HG03558 (cell line): ENCODE measurements around the gene KIF26A.

Source experiments
- ATAC-seq: cut with Tn5 transposase; IDR thresholded peaks from one replicate; pipeline ENCODE4 v1.9.1; 2021; ENCODE audit warnings: moderate number of reproducible peaks; ENCODE audit not compliant: unreplicated experiment; ENCODE audit errors: extremely low read depth

The KIF26A gene

GRCh38 chr14:104100171-104101085, 38.0 kb upstream of the KIF26A start:
- ATAC-seq, result no peak

- no peak for ATAC-seq
Measured at GRCh38 chr14:104101086-104101621, 37.2 kb upstream of the KIF26A start.

GRCh38 chr14:104101651-104102281, 36.6 kb upstream of the KIF26A start:
- ATAC-seq, result no peak

GRCh38 chr14:104102282-104102914, 36.0 kb upstream of the KIF26A start:
- ATAC-seq, result no peak

GRCh38 chr14:104103061-104103445, 35.3 kb upstream of the KIF26A start:
- no peak for ATAC-seq

GRCh38 chr14:104103446-104104075, 34.8 kb upstream of the KIF26A start:
- ATAC-seq, result no peak

GRCh38 chr14:104104076-104104901, 34.1 kb upstream of the KIF26A start:
- ATAC-seq, result no peak

- no peak for ATAC-seq
Measured at GRCh38 chr14:104105071-104105821, 33.1 kb upstream of the KIF26A start.

GRCh38 chr14:104105822-104106470, 32.4 kb upstream of the KIF26A start:
- no peak for ATAC-seq

GRCh38 chr14:104106471-104106991, 31.9 kb upstream of the KIF26A start:
- no peak for ATAC-seq

- no peak for ATAC-seq
Measured at GRCh38 chr14:104107101-104107581, 31.2 kb upstream of the KIF26A start.

- no peak for ATAC-seq
Measured at GRCh38 chr14:104107611-104108569, 30.5 kb upstream of the KIF26A start.

GRCh38 chr14:104108570-104109541, 29.5 kb upstream of the KIF26A start:
- ATAC-seq, result no peak

GRCh38 chr14:104109731-104110361, 28.5 kb upstream of the KIF26A start:
- ATAC-seq, result no peak

GRCh38 chr14:104110491-104111209, 27.7 kb upstream of the KIF26A start:
- no peak for ATAC-seq
